GM18520 (cell line): ENCODE data around the gene CYP3A4.
A peak's percentile ranks its signal among the peaks of the same experiment; 100 is the strongest.
"Not testable (repeated sequence)": the region's sequence is repeated elsewhere in the genome, so short reads cannot be mapped to it uniquely, and the experiment has no call there.

ENCODE experiments used
- ATAC-seq: cut with Tn5 transposase; IDR thresholded peaks from one replicate; pipeline ENCODE4 v1.9.1; 2021; ENCODE audit not compliant: unreplicated experiment

The CYP3A4 gene

GRCh38 chr7:99793443-99793842 lies 9.5 kb upstream of the CYP3A4 start:
- no peak for ATAC-seq

DNA sequence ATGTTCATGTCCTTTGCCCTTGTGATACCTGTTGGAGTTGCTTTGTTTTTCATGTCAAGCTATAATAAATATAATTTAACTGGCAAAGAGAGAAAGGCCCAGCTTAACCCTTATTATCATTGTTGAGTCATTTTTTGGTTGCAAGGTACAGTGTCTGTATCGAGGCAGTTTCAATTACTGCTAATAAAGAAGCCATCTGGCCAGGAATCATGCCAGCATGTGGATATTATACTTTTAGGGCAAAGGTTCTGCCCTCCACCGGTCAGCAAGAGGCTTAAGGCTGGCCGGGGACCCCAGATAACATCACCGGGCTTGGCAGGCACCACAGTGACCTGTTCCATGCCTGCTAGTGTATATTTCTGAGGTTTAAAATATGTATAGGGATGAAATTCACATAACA lies 9.0 kb upstream of the CYP3A4 start:
- no peak for ATAC-seq

- no peak for ATAC-seq
Observed at GRCh38 chr7:99791667-99792369, 7.8 kb upstream of the CYP3A4 start.

DNA sequence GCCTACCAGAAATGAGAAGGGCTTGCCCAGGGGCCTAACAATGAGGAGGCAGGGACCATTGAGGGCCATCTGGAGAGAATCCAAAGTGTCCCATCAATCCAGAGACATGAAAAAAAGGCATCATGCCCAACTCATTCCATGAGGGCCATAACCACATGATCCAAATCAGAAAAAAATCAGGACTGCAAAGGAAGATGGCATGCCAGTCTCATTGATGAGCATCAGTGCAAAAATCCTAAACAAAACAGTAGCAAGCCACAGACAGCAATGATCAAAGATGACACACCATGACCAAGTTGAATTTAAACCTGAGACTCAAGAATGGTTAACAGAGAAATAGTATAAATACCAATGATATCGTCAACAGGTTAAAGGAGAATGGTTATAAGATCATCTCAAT lies 7.0 kb upstream of the CYP3A4 start:
- ATAC-seq = no peak

DNA sequence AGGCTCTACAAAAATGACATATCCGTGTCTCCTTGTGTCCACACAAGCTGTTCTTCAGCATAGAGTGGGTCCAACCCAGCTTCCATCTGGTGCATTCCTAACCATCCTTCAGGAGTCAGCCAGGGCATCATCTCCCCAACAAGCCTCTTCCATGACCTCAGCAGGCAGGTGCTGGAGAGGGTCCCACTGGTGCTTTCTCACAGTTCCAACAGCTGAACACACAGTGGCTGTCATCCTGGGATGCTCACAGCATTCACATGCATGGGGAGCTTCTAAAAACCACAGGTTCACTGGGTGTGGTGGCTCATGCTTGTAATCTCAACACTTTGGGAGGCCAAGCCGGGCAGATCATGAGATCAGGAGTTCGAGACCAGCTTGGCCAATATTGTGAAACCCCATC lies 6.4 kb upstream of the CYP3A4 start:
- no peak for ATAC-seq

- ATAC-seq = no peak
Observed at GRCh38 chr7:99789441-99790070, 5.6 kb upstream of the CYP3A4 start.

GRCh38 chr7:99788554-99788953 lies 4.6 kb upstream of the CYP3A4 start:
- no peak for ATAC-seq

- ATAC-seq = no peak
Observed at GRCh38 chr7:99786726-99787335, 2.8 kb upstream of the CYP3A4 start.

DNA sequence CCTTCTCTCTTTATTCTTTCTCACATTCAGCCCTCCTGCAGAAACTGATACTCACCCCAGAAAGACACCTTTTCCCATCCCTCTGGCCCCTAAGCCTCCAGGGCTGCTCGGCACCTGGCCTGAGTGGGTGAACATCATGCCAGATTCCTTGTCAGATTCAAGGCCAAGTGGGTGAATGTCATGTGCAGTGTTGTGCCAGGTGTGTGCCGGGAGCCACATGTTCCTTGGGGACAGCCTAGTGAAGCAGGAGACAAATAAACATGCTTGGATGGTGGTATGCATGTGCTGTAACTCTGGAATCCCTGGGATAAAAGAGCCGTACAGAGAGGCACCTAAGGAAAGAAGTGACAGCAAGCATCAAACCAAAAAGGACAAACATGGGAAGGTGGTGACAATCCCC lies 1.7 kb upstream of the CYP3A4 start:
- not testable (repeated sequence) for ATAC-seq

DNA sequence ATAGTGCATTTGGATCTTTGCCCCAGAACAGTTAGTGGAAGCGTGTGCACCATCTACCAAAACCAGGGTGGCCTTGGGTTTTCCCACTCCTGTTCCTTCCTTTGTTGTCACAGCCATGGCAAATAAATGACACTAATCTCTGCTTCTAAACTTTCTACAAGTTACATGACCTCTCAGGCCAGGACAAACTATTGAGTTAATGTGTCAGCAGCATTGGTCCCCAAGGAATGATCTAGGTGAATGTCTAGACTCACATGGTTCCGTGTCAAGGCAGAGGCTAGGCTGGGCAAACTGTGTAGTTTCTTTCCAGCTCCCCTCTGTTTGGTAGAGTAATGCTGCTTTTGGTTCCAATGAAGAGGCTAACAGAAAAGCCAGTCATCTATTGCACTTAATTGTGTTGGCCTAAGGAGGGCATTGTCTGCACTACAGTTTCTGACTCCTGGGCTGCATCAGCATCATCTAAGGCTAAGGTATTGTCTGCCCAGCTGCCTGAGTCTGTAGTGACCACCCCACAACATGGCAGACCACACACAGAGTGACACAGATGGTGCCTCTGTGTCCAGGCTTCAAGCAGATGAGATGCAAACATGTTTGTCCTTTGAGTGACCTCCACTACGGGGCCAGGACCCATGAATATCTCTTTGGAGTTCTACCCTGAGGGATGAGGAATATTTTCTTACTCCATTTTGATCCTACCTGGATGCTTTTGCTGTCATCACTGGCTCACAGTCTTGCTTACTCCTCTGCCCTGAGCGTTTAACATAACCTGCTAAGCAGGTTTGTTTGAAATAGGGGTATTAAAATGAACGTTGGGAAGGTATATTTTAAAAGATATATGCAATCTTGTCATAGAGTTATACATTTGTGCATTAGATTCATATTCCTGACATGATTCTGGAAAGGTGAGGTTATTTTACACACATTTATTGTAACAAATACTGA lies 1.7 kb downstream of the CYP3A4 start:
- ATAC-seq = no peak

DNA sequence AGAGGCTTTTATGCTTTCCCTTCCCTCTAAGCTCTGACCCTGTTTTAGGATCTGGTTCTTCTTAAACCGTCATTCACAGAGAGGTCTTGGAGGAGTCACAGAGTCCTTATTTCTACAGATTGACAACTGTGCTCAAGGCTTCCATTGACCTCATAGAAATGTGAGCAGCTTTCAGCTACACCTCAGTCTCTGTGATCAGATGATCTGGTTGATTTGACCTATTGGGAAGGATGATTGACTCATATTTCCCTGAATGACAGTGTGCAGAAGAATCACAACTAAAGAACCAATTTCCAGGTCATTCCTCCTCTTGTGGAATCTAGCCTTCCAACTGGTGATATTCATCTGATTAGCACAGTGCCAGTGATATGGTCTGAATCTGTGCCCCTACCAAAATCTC lies 3.4 kb downstream of the CYP3A4 start:
- ATAC-seq = no peak

- ATAC-seq = no peak
Observed at GRCh38 chr7:99779949-99780348, 4.0 kb downstream of the CYP3A4 start.

DNA sequence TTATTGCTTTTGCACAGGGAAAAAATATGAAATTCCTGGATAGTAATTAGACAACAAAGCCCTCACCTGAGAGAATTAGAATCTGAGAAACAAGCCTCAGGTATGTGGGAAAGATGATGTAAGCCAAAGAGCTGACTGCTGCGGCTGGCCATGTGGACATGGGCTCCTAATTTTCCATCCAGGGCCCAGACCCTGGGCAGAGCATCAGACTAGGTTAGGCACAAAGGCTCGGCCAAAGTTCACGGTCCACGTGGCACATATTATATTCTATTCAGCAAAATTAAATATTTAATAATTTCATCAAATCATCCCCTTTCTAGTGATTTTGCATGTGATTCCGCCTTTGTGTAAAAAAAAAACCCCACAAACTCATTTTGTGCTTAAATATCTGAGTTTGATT lies 5.1 kb downstream of the CYP3A4 start:
- no peak for ATAC-seq

DNA sequence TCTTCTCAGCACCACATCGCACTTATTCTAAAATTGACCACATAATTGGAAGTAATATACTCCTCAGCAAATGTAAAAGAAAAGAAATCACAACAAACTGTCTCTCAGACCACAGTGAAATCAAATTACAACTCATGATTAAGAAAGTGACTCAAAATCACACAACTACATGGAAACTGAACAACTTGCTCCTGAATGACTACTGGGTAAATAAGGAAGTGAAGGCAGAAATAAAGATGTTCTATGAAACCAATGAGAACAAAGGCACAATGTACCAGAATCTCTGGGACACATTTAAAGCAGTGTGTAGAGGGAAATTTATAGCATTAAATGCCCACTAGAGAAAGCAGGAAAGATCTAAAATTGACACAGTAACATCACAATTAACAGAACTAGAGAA lies 10.6 kb downstream of the CYP3A4 start:
- not testable (repeated sequence) for ATAC-seq

DNA sequence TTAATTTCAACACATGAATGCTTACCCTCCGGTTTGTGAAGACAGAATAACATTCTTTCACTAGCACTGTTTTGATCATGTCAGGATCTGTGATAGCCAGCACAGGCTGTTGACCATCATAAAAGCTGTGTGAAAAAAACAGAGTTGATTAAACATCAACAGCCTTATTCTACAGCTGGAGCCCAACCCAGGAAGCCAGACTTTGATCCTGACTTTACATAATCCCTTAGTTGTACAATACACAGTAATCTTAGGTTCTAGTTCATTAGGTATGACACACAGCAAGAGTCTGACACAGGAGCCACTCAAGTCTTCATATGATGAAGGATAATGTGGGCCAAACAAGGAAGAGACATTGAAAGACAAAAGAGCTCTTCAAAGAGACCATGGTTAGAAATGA lies 11.4 kb downstream of the CYP3A4 start:
- no peak for ATAC-seq

DNA sequence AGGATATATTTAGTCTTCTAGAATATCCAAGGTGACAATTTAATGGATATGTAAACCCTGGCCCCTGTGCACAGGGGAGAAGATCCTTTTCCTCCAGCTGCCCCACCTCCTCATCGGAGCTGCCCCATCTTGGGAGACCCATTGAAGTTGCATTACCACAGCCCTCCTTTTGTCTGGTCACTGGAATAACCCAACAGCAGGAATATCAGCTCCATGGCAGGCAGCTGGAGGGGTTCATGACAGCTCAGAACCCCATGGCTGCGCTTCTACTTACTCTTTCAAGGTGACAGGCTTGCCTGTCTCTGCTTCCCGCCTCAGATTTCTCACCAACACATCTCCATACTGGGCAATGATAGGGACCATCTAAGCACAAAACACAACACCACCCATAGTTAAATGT lies 14.5 kb downstream of the CYP3A4 start:
- not testable (repeated sequence) for ATAC-seq

GRCh38 chr7:99768471-99768870 lies 15.5 kb downstream of the CYP3A4 start:
- peak; percentile 42 for ATAC-seq

DNA sequence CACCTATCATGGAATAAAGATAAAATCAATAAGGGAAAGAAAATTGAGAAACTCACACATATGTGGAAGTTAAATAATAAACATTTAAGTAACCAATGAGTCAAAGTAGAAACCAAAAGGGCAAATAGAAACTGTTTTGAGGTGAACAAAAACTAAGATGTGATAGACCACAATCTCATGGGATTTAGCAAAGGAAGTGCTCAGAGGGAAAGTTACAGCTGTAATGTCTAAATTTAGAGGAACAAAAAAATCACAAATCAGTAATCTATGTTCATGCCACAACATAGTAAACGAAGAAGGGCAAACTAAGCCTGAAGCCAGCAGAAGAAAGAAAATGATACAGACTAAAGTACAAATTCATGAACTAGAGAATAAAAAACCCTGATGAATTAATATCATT lies 16.3 kb downstream of the CYP3A4 start:
- peak; percentile 57 for ATAC-seq

DNA sequence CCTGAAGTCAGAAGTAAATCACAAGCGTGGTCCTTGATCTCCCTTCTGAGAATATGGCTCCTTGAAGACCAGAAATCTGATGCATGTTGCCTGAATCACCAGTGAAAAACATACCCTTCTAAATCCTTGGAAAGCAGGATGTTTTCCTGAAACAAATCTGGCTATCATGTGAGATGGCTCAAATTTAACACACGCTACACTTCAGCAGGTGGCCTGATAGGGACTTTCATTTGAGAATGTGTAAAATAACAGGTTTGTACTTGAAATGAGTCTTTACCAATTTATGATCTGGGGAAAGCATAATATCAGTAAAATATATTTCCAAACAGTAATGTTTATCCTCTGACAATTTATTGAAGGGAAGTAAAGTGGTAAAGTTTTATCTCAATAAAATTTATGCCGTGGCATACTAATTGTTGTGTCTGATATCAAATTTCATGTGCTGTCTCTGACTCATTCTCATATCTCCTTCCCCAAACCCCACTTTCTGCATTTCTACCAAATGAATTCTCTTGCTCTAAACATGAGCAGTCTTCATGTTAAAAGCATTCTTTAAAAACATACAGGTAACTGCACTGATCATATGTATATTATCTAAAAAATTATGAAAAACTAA lies 17.4 kb downstream of the CYP3A4 start:
- ATAC-seq = no peak

GRCh38 chr7:99764478-99764877 lies 19.5 kb downstream of the CYP3A4 start:
- ATAC-seq = no peak
